Upper lobe of left lung (tissue), 6 donors: Measurements from ENCODE around the gene SPDYE6. TPM values are rescaled to one million over a fixed set of nuclear protein-coding genes. Genes with fewer than 3 reads are reported as not detected.
"Not testable (repeated sequence)": the region's sequence is repeated elsewhere in the genome, so short reads cannot be mapped to it uniquely, and the experiment has no call there.

Experiments
- ATAC-seq, 2 donors: fragments of 200-7000 bp; cut with Tn5 transposase; one replicate each; pipeline ENCODE4 v1.9.1; 2022; ENCODE audit warnings: mild to moderate bottlenecking in 2 of 2, moderate library complexity in 2 of 2; ENCODE audit not compliant: low FRiP score in 2 of 2
- DNase-seq, 2 donors: peaks; one replicate each; pipeline ENCODE4 v3.0.0-alpha.2; 2019 to 2020
- H3K27ac ChIP-seq, 4 donors: fragments of 200-600 bp; sonication (generic); one replicate each; pipeline ENCODE4 v1.5.1; 2016 to 2019
- H3K27me3 ChIP-seq, 4 donors: fragments of 200-600 bp; sonication (generic); one replicate each; pipeline ENCODE4 v1.5.1; 2017 to 2019
- H3K36me3 ChIP-seq, 4 donors: fragments of 200-600 bp; sonication (generic); one replicate each; pipeline ENCODE4 v1.5.1; 2016 to 2019
- H3K4me1 ChIP-seq, 4 donors: fragments of 200-600 bp; sonication (generic); one replicate each; pipeline ENCODE4 v1.5.1; 2018 to 2019
- H3K4me3 ChIP-seq, 4 donors: fragments of 200-600 bp; sonication (generic); one replicate each; pipeline ENCODE4 v1.5.1; 2017 to 2019; ENCODE audit warnings: mild to moderate bottlenecking in 2 of 4, moderate library complexity in 1 of 4
- H3K9me3 ChIP-seq, 4 donors: fragments of 200-600 bp; sonication (generic); one replicate each; pipeline ENCODE4 v1.5.1; 2018 to 2019
- EP300 ChIP-seq, 4 donors: sonication (generic); formaldehyde crosslinking; IDR thresholded peaks; one replicate each; pipeline ENCODE4 v1.5.1; 2017; ENCODE audit warnings: antibody characterized with exemption in 4 of 4, control low read depth in 2 of 4
- POLR2A ChIP-seq, 4 donors: fragments of 450-650 bp; IDR thresholded peaks; one replicate each; pipeline ENCODE4 v1.5.1; 2016 to 2017; ENCODE audit warnings: antibody characterized with exemption in 4 of 4, mild to moderate bottlenecking in 2 of 4
- POLR2AphosphoS5 ChIP-seq, 2 donors: sonication (generic); formaldehyde crosslinking; IDR thresholded peaks; one replicate each; pipeline ENCODE4 v1.5.1; 2017; ENCODE audit warnings: antibody characterized with exemption in 2 of 2
- WGBS, 2 donors: methylation state at CpG; one replicate each; pipeline ENCODE4 v1.1.5; 2017 to 2018; 5-methylcytosine and 5-hydroxymethylcytosine counted together
- total RNA-seq, 6 donors: library from RNA; depleted of rRNA in 4 of 6; stranded (reverse); fragments of >200 nt in 4 of 6; gene quantifications; one replicate each; pipeline versions ENCODE4 v1.1.0 to v1.2.1, GENCODE V29; 2016 to 2021
- TF ChIP-seq, protein P1 (sequence below), 6 experiments: fragments of 450-650 bp in 4 of 6; fragments of 200-600 bp in 2 of 6; sonication (generic) in 2 of 6; IDR thresholded peaks; one replicate each; pipeline ENCODE4 v1.5.1; 2016 to 2019; ENCODE audit warnings: antibody characterized with exemption in 6 of 6
- donor health status: DM: no; HTN: no; CAD: no; lungs with moderate emphysema.
- donor health status: DM: no; HTN: yes; CAD: no; lungs with severe emphysema.

The SPDYE6 gene
- total RNA-seq, 6 donors from 2014 or later: not detected

DNA sequence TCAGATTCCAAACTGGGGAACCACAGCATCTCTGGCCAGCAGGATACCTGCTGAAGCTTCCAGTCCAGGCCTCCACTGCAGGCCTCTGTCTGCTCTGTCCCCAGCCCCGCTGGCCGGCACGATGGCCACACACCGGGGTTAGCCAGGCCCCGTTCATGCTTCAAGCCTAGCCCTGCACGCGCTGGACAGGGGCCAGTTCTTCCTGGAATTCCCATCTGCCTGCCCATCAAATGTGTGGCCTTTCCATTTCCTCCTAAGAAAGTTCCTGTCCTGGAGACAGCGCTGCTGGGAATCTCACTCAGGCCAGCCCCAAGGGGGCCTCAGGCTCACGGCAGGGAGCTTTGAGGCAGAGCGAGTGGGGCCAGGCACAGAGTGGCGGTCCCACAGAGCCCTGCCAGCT, 51.6 kb downstream of the SPDYE6 start:
- no peak overlapping the region for H3K4me3 ChIP-seq
- no peak for ATAC-seq
- H3K36me3 ChIP-seq: peaks cover 0 to 1% (median 0%) of the 10 kb centered on the region in 4 donors
- no peak for DNase-seq
- no peaks in the 10 kb centered on the region for H3K27me3 ChIP-seq
- WGBS, 2 donors: 56 to 64% methylated on average over 9 to 11 of the region's 11 CpGs
- peak; percentile 31 to 49 for TF ChIP-seq POLR2AphosphoS5 (IDR thresholded peaks at IDR 0.05)
- TF ChIP-seq, protein P1, sequence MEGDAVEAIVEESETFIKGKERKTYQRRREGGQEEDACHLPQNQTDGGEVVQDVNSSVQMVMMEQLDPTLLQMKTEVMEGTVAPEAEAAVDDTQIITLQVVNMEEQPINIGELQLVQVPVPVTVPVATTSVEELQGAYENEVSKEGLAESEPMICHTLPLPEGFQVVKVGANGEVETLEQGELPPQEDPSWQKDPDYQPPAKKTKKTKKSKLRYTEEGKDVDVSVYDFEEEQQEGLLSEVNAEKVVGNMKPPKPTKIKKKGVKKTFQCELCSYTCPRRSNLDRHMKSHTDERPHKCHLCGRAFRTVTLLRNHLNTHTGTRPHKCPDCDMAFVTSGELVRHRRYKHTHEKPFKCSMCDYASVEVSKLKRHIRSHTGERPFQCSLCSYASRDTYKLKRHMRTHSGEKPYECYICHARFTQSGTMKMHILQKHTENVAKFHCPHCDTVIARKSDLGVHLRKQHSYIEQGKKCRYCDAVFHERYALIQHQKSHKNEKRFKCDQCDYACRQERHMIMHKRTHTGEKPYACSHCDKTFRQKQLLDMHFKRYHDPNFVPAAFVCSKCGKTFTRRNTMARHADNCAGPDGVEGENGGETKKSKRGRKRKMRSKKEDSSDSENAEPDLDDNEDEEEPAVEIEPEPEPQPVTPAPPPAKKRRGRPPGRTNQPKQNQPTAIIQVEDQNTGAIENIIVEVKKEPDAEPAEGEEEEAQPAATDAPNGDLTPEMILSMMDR (IDR thresholded peaks at IDR 0.05): no peak
- H3K9me3 ChIP-seq: no peaks in the 10 kb centered on the region
- peak overlapping the region in 1 of 4 donors; percentile 42 for H3K27ac ChIP-seq
- H3K4me1 ChIP-seq: peaks cover 11 to 32% (median 16%) of the 10 kb centered on the region in 4 donors

DNA sequence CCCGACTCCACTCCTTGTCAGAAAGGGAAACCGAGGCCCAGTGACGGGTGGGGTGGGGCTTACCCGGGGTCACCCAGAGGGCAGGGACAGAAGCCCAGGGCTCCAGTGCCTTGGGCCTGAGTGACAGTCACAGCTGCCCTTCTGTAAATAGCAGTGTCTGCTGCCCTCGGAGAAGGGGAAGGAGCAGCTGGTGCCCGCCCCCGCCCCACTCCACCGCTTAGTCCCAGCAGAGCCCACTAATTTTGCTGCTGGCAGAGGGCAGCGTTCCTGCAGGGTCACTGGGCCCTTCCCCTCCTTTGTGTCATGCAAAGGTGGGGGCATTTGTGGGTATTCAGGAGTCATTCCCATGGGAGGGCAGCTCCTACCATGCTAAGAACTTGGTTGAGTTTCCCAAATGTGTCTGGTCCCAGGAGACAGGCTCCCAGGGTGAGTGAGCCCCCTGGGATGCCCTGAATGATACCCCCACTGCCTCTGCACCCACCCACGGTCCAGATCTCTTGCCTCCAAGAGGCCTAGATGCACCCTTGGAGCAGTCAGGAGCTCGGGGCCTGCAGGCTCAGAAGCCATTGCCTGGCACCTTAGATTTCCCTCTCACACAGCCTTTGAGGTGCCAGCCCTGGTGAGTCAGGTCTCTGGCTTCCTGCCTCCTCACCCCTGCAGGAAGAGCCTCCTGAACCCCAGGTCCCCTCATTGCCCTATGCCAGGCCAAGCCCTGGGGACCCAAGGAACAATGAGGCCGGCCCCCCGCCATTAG, 52.4 kb downstream of the SPDYE6 start:
- peaks cover 11 to 32% (median 16%) of the 10 kb centered on the region in 4 donors for H3K4me1 ChIP-seq
- no peaks in the 10 kb centered on the region for H3K27me3 ChIP-seq
- H3K27ac ChIP-seq: peak overlapping the region in 1 of 4 donors; percentile 11
- no peak for DNase-seq
- no peak for ATAC-seq
- H3K4me3 ChIP-seq: no peak overlapping the region
- TF ChIP-seq POLR2A (IDR thresholded peaks at IDR 0.05): no peak
- TF ChIP-seq EP300 (IDR thresholded peaks at IDR 0.05): no peak
- TF ChIP-seq, protein P1 (IDR thresholded peaks at IDR 0.05): no peak
- TF ChIP-seq POLR2AphosphoS5 (IDR thresholded peaks at IDR 0.05): no peak
- no peaks in the 10 kb centered on the region for H3K36me3 ChIP-seq
- WGBS, 2 donors: 78 to 85% methylated on average over 9 to 12 of the region's 13 CpGs
- H3K9me3 ChIP-seq: no peaks in the 10 kb centered on the region

DNA sequence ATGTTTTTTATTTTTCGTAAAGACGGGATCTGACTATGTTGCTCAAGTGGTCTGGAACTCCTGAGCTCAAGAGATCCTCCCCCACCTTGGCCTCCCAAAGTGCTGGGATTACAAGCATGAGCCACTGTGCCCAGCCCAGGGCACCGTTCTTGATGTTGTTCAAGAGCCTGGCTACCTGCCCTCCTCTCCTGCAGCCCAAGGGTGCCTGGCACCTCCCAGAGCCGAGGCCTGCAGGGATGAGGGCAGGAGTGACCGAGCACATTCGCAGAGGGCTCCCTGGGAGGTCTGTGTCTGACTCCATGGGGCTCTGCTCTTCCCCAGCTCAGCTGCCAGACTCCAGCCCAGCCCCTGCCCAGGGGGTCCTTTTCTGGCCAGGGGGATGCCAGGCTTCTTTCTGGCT, 54.2 kb downstream of the SPDYE6 start:
- H3K4me1 ChIP-seq: peaks cover 5 to 27% (median 10%) of the 10 kb centered on the region in 4 donors
- H3K4me3 ChIP-seq: no peak overlapping the region
- H3K27ac ChIP-seq: no peak overlapping the region
- no peaks in the 10 kb centered on the region for H3K9me3 ChIP-seq
- no peaks in the 10 kb centered on the region for H3K36me3 ChIP-seq
- H3K27me3 ChIP-seq: no peaks in the 10 kb centered on the region
- WGBS, 2 donors: 76 to 82% methylated on average over 2 to 6 of the region's 6 CpGs
- DNase-seq: no peak
- no peak for ATAC-seq
- TF ChIP-seq EP300 (IDR thresholded peaks at IDR 0.05) (no peak), POLR2AphosphoS5 (IDR thresholded peaks at IDR 0.05) (no peak), POLR2A (IDR thresholded peaks at IDR 0.05) (no peak)
- TF ChIP-seq, protein P1 (IDR thresholded peaks at IDR 0.05): no peak

DNA sequence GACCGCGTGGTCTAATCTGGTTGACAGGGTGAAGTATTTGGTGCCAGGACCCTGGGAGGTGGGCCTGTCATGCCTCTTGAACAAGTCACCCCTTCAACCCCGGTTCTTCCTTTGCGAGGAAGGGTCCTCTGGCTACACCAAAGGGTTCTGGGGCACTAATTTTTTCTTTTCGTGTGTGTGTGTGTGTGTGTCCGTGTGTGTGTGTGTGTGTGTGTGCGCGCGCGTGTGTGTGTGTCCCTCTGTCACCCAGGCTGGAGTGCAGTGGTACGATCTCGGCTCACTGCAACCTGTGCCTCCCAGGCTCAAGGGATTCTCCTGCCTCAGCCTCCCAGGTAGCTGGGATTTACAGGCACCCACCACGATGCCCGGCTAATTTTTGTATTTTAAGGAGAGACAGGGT, 54.9 kb downstream of the SPDYE6 start:
- 96 to 97% methylated on average over 14 of the region's 14 CpGs for WGBS, 2 donors
- not testable (repeated sequence) for H3K36me3 ChIP-seq, ATAC-seq, H3K27me3 ChIP-seq, H3K4me3 ChIP-seq, H3K27ac ChIP-seq, H3K9me3 ChIP-seq, DNase-seq
- peaks cover 0 to 20% (median 4%) of the 10 kb centered on the region in 4 donors for H3K4me1 ChIP-seq

DNA sequence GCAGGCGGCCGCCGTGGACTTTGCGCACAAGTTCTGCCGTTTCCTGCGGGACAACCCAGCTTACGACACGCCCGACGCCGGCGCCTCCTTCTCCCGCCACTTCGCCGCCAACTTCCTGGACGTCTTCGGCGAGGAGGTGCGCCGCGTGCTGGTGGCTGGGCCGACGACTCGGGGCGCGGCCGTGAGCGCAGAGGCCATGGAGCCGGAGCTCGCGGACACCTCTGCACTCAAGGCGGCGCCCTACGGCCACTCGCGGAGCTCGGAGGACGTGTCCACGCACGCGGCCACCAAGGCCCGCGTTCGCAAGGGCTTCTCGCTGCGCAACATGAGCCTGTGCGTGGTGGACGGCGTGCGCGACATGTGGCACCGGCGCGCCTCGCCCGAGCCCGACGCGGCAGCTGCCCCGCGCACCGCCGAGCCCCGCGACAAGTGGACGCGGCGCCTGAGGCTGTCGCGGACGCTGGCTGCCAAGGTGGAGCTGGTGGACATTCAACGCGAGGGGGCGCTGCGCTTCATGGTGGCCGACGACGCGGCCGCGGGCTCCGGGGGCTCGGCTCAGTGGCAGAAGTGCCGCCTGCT, 55.5 kb downstream of the SPDYE6 start:
- H3K27ac ChIP-seq: no peak overlapping the region
- no peaks in the 10 kb centered on the region for H3K36me3 ChIP-seq
- ATAC-seq (no peak), DNase-seq (peak in 1 of 2 donors; percentile 85)
- 73 to 94% methylated on average over 17 to 76 of the region's 84 CpGs for WGBS, 2 donors
- H3K9me3 ChIP-seq: no peaks in the 10 kb centered on the region
- no peaks in the 10 kb centered on the region for H3K27me3 ChIP-seq
- peaks cover 0 to 20% (median 3%) of the 10 kb centered on the region in 4 donors for H3K4me1 ChIP-seq
- no peak for TF ChIP-seq POLR2AphosphoS5 (IDR thresholded peaks at IDR 0.05)
- TF ChIP-seq, protein P1 (IDR thresholded peaks at IDR 0.05): peak in 1 of 6 experiments; percentile 23
- no peak overlapping the region for H3K4me3 ChIP-seq
